ENCODE measurements around the gene NENF. TPM values are rescaled to one million over a fixed set of nuclear protein-coding genes. Genes with fewer than 3 reads are reported as not detected.

Gene NENF
- polyA plus RNA-seq, 1 donor (not counting 4 experiments of a cell fraction or from before 2014, with no cell fraction given) = 65.6 TPM

DNA sequence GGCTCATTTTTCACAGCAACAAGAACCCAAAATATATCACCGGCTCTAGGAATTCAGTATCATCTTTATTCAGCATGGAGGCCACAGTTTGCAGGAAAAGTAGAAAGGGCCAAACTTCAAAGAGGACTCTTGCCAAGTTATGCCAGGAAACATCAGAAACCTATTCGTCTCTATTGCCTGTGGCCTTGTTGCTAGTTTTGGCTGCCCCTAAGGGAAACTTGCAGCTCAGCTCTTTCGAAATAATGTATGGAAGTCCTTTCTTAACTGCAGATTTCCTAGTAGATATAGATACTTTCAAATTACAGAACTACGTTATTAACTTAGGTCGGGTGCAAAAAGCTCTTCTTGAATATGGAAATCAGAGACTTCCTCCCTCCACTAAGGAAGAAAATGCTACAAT is 4.2 kb upstream of the NENF start:
- H3K36me3 ChIP-seq (ENCODE audit: control insufficient read depth in 2 of 2, extremely low read depth in 1 of 2, insufficient read depth in 2 of 2, low read length in 2 of 2) = no peaks in the 10 kb centered on the region
- no peaks in the 10 kb centered on the region for H3K27me3 ChIP-seq (ENCODE audit: control insufficient read depth, extremely low read depth, insufficient read depth, low read length)
- H3K79me2 ChIP-seq (ENCODE audit: control insufficient read depth, insufficient read depth, low read length) = no peaks in the 10 kb centered on the region
- dilution Hi-C loops (cut with MboI; ENCODE audit: extremely low pct_ligation_motif_present, low sequenced_read_pairs) = no loop called here
- no peak overlapping the region for H3K4me2 ChIP-seq (ENCODE audit: control insufficient read depth, extremely low read depth, insufficient read depth, low read depth, low read length)
- no peaks in the 10 kb centered on the region for H4K20me1 ChIP-seq (ENCODE audit: control insufficient read depth, extremely low read depth, insufficient read depth, low read length)
- H3K9ac ChIP-seq (ENCODE audit: control insufficient read depth, extremely low read depth, insufficient read depth, low read length) = no peak overlapping the region
- no peak for FAIRE-seq
- no peaks in the 10 kb centered on the region for H3K9me1 ChIP-seq (ENCODE audit: control insufficient read depth, extremely low read depth, insufficient read depth, low read length)
- no peak overlapping the region for H3K27ac ChIP-seq (ENCODE audit: control insufficient read depth, insufficient read depth, low read length)
- no peaks in the 10 kb centered on the region for H3K9me3 ChIP-seq (ENCODE audit: control insufficient read depth, low read depth, low read length)
- H2AFZ ChIP-seq (ENCODE audit: control insufficient read depth, low read length) = no peak overlapping the region
- H3K4me3 ChIP-seq (ENCODE audit: control insufficient read depth in 2 of 3, extremely low read depth in 1 of 3, insufficient read depth in 2 of 3, low read depth in 1 of 3, low read length in 3 of 3) = no peak overlapping the region
- DNase-seq (ENCODE audit: low read depth, low spot score) = no peak
- TF ChIP-seq CTCF (optimal IDR thresholded peaks at IDR 0.05 in 1 of 3, IDR thresholded peaks at IDR 0.05 in 1 of 3, conservative IDR thresholded peaks at IDR 0.05 in 1 of 3; ENCODE audit: extremely low read depth in 1 of 3, insufficient read depth in 2 of 3, low read length in 3 of 3) (no peak), EZH2 (IDR thresholded peaks at IDR 0.05; ENCODE audit: low read length) (no peak)
- H3K4me1 ChIP-seq (ENCODE audit: control insufficient read depth, extremely low read depth, insufficient read depth, low read length) = peaks cover 6% of the 10 kb centered on the region

GRCh38 chr1:212430416-212430815 is 2.3 kb upstream of the NENF start:
- dilution Hi-C loops (cut with MboI; ENCODE audit: extremely low pct_ligation_motif_present, low sequenced_read_pairs) = no loop called here

More at GRCh38 chr1:212430416-212430815, 2.3 kb upstream of the NENF start:
- Histone ChIP-seq H3K9me1 (ENCODE audit: control insufficient read depth, extremely low read depth, insufficient read depth, low read length) (no peaks in the 10 kb centered on the region), H3K27me3 (ENCODE audit: control insufficient read depth, extremely low read depth, insufficient read depth, low read length) (no peaks in the 10 kb centered on the region), H3K9ac (ENCODE audit: control insufficient read depth, extremely low read depth, insufficient read depth, low read length) (no peak overlapping the region), H3K4me1 (ENCODE audit: control insufficient read depth, extremely low read depth, insufficient read depth, low read length) (peaks cover 13% of the 10 kb centered on the region), H4K20me1 (ENCODE audit: control insufficient read depth, extremely low read depth, insufficient read depth, low read length) (no peaks in the 10 kb centered on the region), H3K4me3 (ENCODE audit: control insufficient read depth in 2 of 3, extremely low read depth in 1 of 3, insufficient read depth in 2 of 3, low read depth in 1 of 3, low read length in 3 of 3) (no peak overlapping the region), H3K36me3 (ENCODE audit: control insufficient read depth in 2 of 2, extremely low read depth in 1 of 2, insufficient read depth in 2 of 2, low read length in 2 of 2) (no peaks in the 10 kb centered on the region), H3K9me3 (ENCODE audit: control insufficient read depth, low read depth, low read length) (no peaks in the 10 kb centered on the region), H3K4me2 (ENCODE audit: control insufficient read depth, extremely low read depth, insufficient read depth, low read depth, low read length) (no peak overlapping the region), H3K27ac (ENCODE audit: control insufficient read depth, insufficient read depth, low read length) (no peak overlapping the region), H3K79me2 (ENCODE audit: control insufficient read depth, insufficient read depth, low read length) (peaks cover 11% of the 10 kb centered on the region), H2AFZ (ENCODE audit: control insufficient read depth, low read length) (no peak overlapping the region)
- no peak for FAIRE-seq
- TF ChIP-seq CTCF (optimal IDR thresholded peaks at IDR 0.05 in 1 of 3, IDR thresholded peaks at IDR 0.05 in 1 of 3, conservative IDR thresholded peaks at IDR 0.05 in 1 of 3; ENCODE audit: extremely low read depth in 1 of 3, insufficient read depth in 2 of 3, low read length in 3 of 3) = no peak
- no peak for TF ChIP-seq EZH2 (IDR thresholded peaks at IDR 0.05; ENCODE audit: low read length)
- DNase-seq (ENCODE audit: low read depth, low spot score) = no peak

Measured in keratinocyte (primary cell).